Thoracic aorta (tissue), 2 donors: ENCODE data around the gene COL16A1. TPM values are rescaled to one million over a fixed set of nuclear protein-coding genes. Genes with fewer than 3 reads are reported as not detected.

Source experiments
- ATAC-seq: fragments of 150-250 bp; one replicate; pipeline ENCODE4 v1.8.0; 2017; ENCODE audit warnings: low read depth; ENCODE audit not compliant: insufficient number of reproducible peaks, low FRiP score
- DNase-seq: peaks from one replicate; pipeline ENCODE4 v3.0.0-alpha.2; 2020; ENCODE audit warnings: low spot score
- H3K27ac ChIP-seq, 2 donors: fragments of 200-600 bp; sonication (generic); 1 replicate in 1 of 2; 2 replicates in 1 of 2; pipeline ENCODE4 v1.5.1; 2016; ENCODE audit warnings: mild to moderate bottlenecking in 2 of 2, moderate library complexity in 2 of 2
- H3K27me3 ChIP-seq: fragments of 200-600 bp; sonication (generic); replicated peaks from 2 replicates; pipeline ENCODE4 v1.6.0; 2016; ENCODE audit warnings: mild to moderate bottlenecking; ENCODE audit not compliant: insufficient read depth
- H3K36me3 ChIP-seq: fragments of 200-600 bp; sonication (generic); one replicate; pipeline ENCODE4 v1.5.1; 2016
- H3K4me1 ChIP-seq, 2 donors: fragments of 200-600 bp; sonication (generic); 1 replicate in 1 of 2; 2 replicates in 1 of 2; pipeline versions ENCODE4 v1.5.1 to v1.6.0; 2016; ENCODE audit warnings: low read depth in 2 of 2, mild to moderate bottlenecking in 1 of 2; ENCODE audit not compliant: control insufficient read depth in 1 of 2
- H3K4me3 ChIP-seq: fragments of 200-600 bp; sonication (generic); 2 replicates; pipeline ENCODE4 v1.5.1; 2016; ENCODE audit warnings: mild to moderate bottlenecking
- H3K9me3 ChIP-seq: fragments of 200-600 bp; sonication (generic); 2 replicates; pipeline ENCODE4 v1.5.1; 2016
- total RNA-seq, 2 donors: library from RNA; depleted of rRNA; stranded (reverse); fragments of >200 nt; gene quantifications; one replicate each; pipeline versions ENCODE4 v1.1.0 to v1.2.3, GENCODE V29; 2016
- TF ChIP-seq, protein P1 (sequence below): fragments of 200-600 bp; sonication (generic); IDR thresholded peaks from one replicate; pipeline ENCODE4 v1.5.1; 2019; ENCODE audit warnings: antibody characterized with exemption

COL16A1 gene
- total RNA-seq, 2 donors from 2014 or later: 183 to 323 TPM

DNA sequence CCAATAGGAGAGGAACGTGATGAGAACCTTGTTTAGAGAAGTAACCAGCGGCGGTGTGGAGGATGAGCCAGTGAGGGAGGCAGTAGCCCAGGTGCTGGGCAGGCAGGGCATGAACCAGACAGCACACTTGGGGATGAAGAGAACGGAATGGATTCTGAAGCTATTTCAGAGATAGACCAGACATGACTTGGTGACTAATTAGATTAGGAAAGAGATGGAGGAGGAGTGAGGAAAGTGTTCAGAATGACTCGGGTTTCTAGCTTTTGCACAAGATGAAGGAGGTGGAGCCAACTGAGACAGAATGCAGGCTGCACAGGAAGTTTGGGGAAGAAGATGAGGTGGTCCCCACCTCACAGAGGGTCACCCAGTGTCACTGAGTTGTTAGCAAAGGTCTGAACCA lies 64.3 kb downstream of the COL16A1 start:
- Histone ChIP-seq H3K9me3 (no peaks in the 10 kb centered on the region), H3K27ac (no peak overlapping the region), H3K27me3 (no peaks in the 10 kb centered on the region), H3K36me3 (peaks cover 4% of the 10 kb centered on the region), H3K4me1 (peaks cover 15 to 48% of the 10 kb centered on the region in 2 donors), H3K4me3 (no peak overlapping the region)
- ATAC-seq: no peak
- TF ChIP-seq, protein P1, sequence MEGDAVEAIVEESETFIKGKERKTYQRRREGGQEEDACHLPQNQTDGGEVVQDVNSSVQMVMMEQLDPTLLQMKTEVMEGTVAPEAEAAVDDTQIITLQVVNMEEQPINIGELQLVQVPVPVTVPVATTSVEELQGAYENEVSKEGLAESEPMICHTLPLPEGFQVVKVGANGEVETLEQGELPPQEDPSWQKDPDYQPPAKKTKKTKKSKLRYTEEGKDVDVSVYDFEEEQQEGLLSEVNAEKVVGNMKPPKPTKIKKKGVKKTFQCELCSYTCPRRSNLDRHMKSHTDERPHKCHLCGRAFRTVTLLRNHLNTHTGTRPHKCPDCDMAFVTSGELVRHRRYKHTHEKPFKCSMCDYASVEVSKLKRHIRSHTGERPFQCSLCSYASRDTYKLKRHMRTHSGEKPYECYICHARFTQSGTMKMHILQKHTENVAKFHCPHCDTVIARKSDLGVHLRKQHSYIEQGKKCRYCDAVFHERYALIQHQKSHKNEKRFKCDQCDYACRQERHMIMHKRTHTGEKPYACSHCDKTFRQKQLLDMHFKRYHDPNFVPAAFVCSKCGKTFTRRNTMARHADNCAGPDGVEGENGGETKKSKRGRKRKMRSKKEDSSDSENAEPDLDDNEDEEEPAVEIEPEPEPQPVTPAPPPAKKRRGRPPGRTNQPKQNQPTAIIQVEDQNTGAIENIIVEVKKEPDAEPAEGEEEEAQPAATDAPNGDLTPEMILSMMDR: no peak
- DNase-seq: no peak

DNA sequence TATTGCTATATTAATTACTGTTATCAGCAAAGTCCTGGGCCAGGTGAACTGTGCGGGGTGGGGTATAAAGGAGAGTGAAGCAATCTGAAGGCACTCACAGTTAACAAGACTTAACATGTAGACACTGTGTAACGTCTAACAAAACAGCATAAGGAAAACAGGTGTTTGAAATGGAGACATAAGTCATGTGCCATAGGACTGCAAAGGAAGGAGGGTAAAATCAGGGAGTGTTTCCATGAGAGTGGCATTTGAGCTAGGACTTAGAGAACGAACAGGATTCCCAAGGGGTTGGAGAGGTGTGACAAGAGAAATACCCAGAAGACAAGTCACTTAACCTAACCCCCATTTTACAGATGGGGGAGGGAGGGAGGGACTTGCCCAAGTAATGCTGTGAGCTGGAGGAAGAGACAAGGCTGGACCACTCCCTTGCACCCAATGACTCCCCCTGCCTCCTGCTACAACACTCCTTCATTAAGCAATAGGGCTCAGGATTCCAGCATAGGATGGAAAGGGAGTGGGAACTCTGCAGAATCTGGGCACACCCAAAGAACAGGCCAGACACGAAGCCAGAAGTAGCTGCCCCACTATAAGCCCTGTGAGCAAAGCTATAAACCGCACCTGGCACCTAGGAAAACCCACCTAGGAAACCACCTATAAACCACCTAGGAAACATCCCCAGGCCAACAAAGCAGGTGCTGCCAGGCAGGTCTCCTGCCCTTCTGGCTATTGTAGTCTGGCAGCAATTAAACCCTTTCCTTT lies 65.7 kb downstream of the COL16A1 start:
- DNase-seq: no peak
- ATAC-seq: no peak
- H3K4me1 ChIP-seq: peaks cover 7 to 38% of the 10 kb centered on the region in 2 donors
- no peak overlapping the region for H3K4me3 ChIP-seq
- no peaks in the 10 kb centered on the region for H3K9me3 ChIP-seq
- H3K27me3 ChIP-seq: no peaks in the 10 kb centered on the region
- TF ChIP-seq, protein P1: no peak
- peaks cover 5% of the 10 kb centered on the region for H3K36me3 ChIP-seq
- no peak overlapping the region for H3K27ac ChIP-seq

DNA sequence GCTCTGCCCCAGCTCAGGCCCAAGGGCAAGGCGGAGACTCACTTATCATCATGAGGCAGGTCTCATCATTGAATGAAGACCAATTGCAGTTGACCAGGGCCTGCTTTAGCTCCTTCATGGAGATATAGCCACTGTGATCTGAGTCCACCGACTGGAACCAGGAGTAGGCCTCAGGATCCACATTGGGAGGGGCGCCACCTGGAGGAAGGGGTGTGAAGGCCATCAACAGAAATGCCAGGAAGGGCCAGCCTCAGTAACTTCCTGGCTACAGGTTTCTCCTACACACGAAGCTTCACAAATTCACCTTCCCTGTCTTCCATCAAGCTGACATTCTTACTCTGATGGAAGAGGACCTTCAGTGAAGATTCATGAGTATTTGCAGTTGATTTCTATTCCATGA lies 70.7 kb downstream of the COL16A1 start:
- H3K27me3 ChIP-seq: no peaks in the 10 kb centered on the region
- DNase-seq: no peak
- H3K27ac ChIP-seq: peak overlapping the region in 1 of 2 donors; percentile 38
- H3K4me3 ChIP-seq: no peak overlapping the region
- H3K4me1 ChIP-seq: peaks cover 8 to 37% of the 10 kb centered on the region in 2 donors
- peaks cover 40% of the 10 kb centered on the region for H3K36me3 ChIP-seq
- no peaks in the 10 kb centered on the region for H3K9me3 ChIP-seq
- TF ChIP-seq, protein P1: no peak
- ATAC-seq: no peak

DNA sequence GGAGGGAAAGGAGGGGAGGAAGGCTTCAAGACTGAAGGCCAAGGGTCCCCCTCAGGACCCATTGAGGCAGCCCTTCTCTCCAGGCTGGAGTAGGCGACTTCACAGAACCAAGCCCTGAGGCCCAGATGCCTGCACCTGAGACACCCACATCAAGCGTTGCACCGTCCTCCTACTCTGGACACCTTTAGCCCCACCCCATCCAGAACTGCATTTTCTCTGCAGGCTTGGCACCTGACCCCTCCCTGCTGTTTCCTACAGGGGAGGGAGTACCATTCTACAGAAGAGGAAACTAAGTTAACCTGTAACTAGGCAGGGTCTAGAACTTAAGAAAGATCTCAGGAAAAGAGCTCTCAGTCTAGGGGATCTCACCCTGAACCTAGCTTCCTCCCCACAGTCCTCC lies 71.2 kb downstream of the COL16A1 start:
- H3K27ac ChIP-seq: peak overlapping the region in 1 of 2 donors; percentile 38
- ATAC-seq: no peak
- TF ChIP-seq, protein P1: no peak

DNA sequence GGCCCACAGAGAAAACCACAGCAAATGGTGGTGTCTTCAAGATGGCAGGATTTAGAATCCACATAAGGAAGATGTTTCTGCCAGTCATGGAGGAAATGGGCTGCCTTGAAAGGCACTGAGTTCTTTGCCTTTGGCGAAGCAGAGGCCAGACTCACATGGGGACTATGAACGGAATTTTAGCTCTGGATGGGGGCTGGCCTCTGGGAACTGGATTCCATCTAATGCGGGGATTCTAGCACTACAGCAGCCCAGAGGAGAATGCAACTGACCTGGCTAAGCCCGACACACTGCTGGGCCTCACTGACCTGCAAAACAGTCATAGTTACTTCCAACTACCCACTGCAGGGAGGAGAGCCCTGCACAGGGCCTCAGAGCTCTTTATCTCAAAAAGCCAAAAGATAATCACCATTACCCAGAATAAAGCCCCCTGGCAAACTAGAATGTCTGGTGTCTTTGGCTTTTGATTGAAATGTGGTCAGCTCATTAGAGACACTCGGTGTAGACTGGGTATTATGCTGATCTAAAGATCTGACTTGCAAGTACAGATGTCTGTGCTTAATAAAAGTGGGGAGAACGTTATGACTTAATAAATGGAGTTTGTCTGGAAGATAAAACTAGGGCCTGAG lies 74.8 kb downstream of the COL16A1 start:
- DNase-seq: no peak

More for the DNA sequence above, 71.2 kb downstream of the COL16A1 start:
- no peaks in the 10 kb centered on the region for H3K27me3 ChIP-seq
- no peaks in the 10 kb centered on the region for H3K9me3 ChIP-seq
- DNase-seq: no peak
- peaks cover 40% of the 10 kb centered on the region for H3K36me3 ChIP-seq
- peaks cover 10 to 38% of the 10 kb centered on the region in 2 donors for H3K4me1 ChIP-seq
- no peak overlapping the region for H3K4me3 ChIP-seq

More for the DNA sequence above, 74.8 kb downstream of the COL16A1 start:
- peaks cover 35% of the 10 kb centered on the region for H3K36me3 ChIP-seq
- ATAC-seq: no peak
- TF ChIP-seq, protein P1: no peak
- no peaks in the 10 kb centered on the region for H3K27me3 ChIP-seq
- H3K9me3 ChIP-seq: no peaks in the 10 kb centered on the region
- H3K4me3 ChIP-seq: no peak overlapping the region
- H3K27ac ChIP-seq: peak overlapping the region; percentile 92 to 93
- H3K4me1 ChIP-seq: peaks cover 29 to 63% of the 10 kb centered on the region in 2 donors
